IMR-90 (cell line): ENCODE results near the gene SAMSN1. TPM values are rescaled to one million over a fixed set of nuclear protein-coding genes. Genes with fewer than 3 reads are reported as not detected.

Experiments used
- ATAC-seq: fragments of 200-7000 bp; cut with Tn5 transposase; 2 replicates; pipeline ENCODE4 v1.9.1; 2020; ENCODE audit warnings: low read depth, mild to moderate bottlenecking, moderate library complexity
- BruUV-seq: library from RNA; stranded (reverse); fragments of 400-500 nt; replicated peaks from 2 replicates; lab custom pipeline; 2021; lab: Mats Ljungman, UMichigan
- CTCF ChIA-PET: fragments of 300-600 bp; formaldehyde crosslinking; extraction: SDS; loops from one replicate; lab custom pipeline; 2021; ENCODE audit warnings: antibody characterized with exemption; lab: Yijun Ruan, JAX
- POLR2A ChIA-PET: fragments of 300-600 bp; sonication (Branson Sonifier 250); formaldehyde crosslinking; loops from one replicate; lab custom pipeline; 2022; ENCODE audit warnings: antibody characterized with exemption; ENCODE audit not compliant: unreplicated experiment; lab: Charles Lee
- DNase-seq: peaks from one replicate; pipeline ENCODE4 v3.0.0; 2013
- H2AFZ ChIP-seq: replicated peaks from 2 replicates; pipeline ENCODE3; 2013; ENCODE audit warnings: low read length, mild to moderate bottlenecking; ENCODE audit not compliant: poor library complexity
- H2AK5ac ChIP-seq: 2 replicates; pipeline ENCODE4 v1.6.1; 2013; ENCODE audit warnings: low read depth, low read length, inconsistent platforms
- H2AK9ac ChIP-seq: replicated peaks from 2 replicates; pipeline ENCODE3; 2013; ENCODE audit warnings: mild to moderate bottlenecking, low read depth, low read length, moderate library complexity; ENCODE audit not compliant: poor library complexity
- H2BK120ac ChIP-seq: 2 replicates; pipeline ENCODE4 v1.6.1; 2013; ENCODE audit warnings: low read depth, low read length, inconsistent platforms
- H2BK15ac ChIP-seq: 3 replicates; pipeline ENCODE4 v1.6.1; 2013; ENCODE audit warnings: low read depth, low read length, inconsistent platforms
- H2BK20ac ChIP-seq: 2 replicates; pipeline ENCODE4 v1.6.1; 2013; ENCODE audit warnings: low read depth, mild to moderate bottlenecking, inconsistent platforms, low read length, moderate library complexity
- H2BK5ac ChIP-seq: 2 replicates; pipeline ENCODE4 v1.6.1; 2013; ENCODE audit warnings: mild to moderate bottlenecking, low read depth, low read length, inconsistent platforms; ENCODE audit not compliant: poor library complexity, severe bottlenecking
- H3K14ac ChIP-seq: replicated peaks from 2 replicates; pipeline ENCODE4 v1.6.1; 2013; ENCODE audit warnings: low read depth, low read length, inconsistent platforms
- H3K18ac ChIP-seq: 2 replicates; pipeline ENCODE4 v1.6.1; 2013; ENCODE audit warnings: low read depth, low read length, control low read depth
- H3K23ac ChIP-seq: 2 replicates; pipeline ENCODE4 v1.6.1; 2013; ENCODE audit warnings: low read depth, low read length, inconsistent platforms
- H3K27ac ChIP-seq: 2 replicates; pipeline ENCODE4 v1.5.1; 2013; ENCODE audit warnings: mild to moderate bottlenecking, control low read depth, low read length; ENCODE audit not compliant: insufficient read depth
- H3K27me3 ChIP-seq: 2 replicates; pipeline ENCODE4 v1.6.1; 2013; ENCODE audit warnings: low read length; ENCODE audit not compliant: control insufficient read depth, insufficient read depth
- H3K36me3 ChIP-seq: 2 replicates; pipeline ENCODE4 v1.6.1; 2013; ENCODE audit warnings: low read length, mixed read lengths; ENCODE audit not compliant: control insufficient read depth, insufficient read depth
- H3K4ac ChIP-seq: 2 replicates; pipeline ENCODE4 v1.6.1; 2013; ENCODE audit warnings: low read depth, low read length, inconsistent platforms
- H3K4me1 ChIP-seq: 2 replicates; pipeline ENCODE4 v1.6.1; 2013; ENCODE audit warnings: low read length, mixed read lengths; ENCODE audit not compliant: control insufficient read depth, insufficient read depth
- H3K4me2 ChIP-seq: 2 replicates; pipeline ENCODE4 v1.6.1; 2013; ENCODE audit warnings: low read depth, mild to moderate bottlenecking, control low read depth, low read length, moderate library complexity
- H3K4me3 ChIP-seq: 2 replicates; pipeline ENCODE4 v1.5.1; 2013; ENCODE audit warnings: low read depth, mild to moderate bottlenecking, control low read depth, low read length, moderate library complexity; ENCODE audit not compliant: insufficient read depth
- H3K56ac ChIP-seq: 2 replicates; pipeline ENCODE4 v1.6.1; 2013; ENCODE audit warnings: low read length, inconsistent platforms; ENCODE audit not compliant: insufficient read depth; ENCODE audit errors: extremely low read depth
- H3K79me1 ChIP-seq, 2 experiments: 2 replicates each; pipeline ENCODE4 v1.6.1; 2013; ENCODE audit warnings: low read length in 2 of 2, inconsistent platforms in 1 of 2, low read depth in 1 of 2
- H3K9ac ChIP-seq: 2 replicates; pipeline ENCODE4 v1.6.1; 2013; ENCODE audit warnings: low read depth, low read length, control low read depth
- H3K9me1 ChIP-seq: 2 replicates; pipeline ENCODE4 v1.6.1; 2013; ENCODE audit warnings: low read length, inconsistent platforms; ENCODE audit not compliant: insufficient read depth
- H3K9me3 ChIP-seq: 2 replicates; pipeline ENCODE4 v1.6.1; 2013; ENCODE audit warnings: low read length; ENCODE audit not compliant: control insufficient read depth, insufficient read depth
- H4K20me1 ChIP-seq: 2 replicates; pipeline ENCODE4 v1.6.1; 2013; ENCODE audit warnings: low read length, inconsistent platforms; ENCODE audit not compliant: insufficient read depth
- H4K5ac ChIP-seq: 2 replicates; pipeline ENCODE4 v1.6.1; 2013; ENCODE audit warnings: mild to moderate bottlenecking, low read depth, low read length, control low read depth
- H4K8ac ChIP-seq, 2 experiments: 2 replicates each; pipeline ENCODE4 v1.6.1; 2013; ENCODE audit warnings: low read depth in 2 of 2, low read length in 2 of 2, control low read depth in 1 of 2, inconsistent platforms in 1 of 2
- H4K91ac ChIP-seq: 2 replicates; pipeline ENCODE4 v1.6.1; 2013; ENCODE audit warnings: low read depth, low read length, inconsistent platforms; ENCODE audit not compliant: insufficient read depth
- CHD1 ChIP-seq: IDR thresholded peaks from 2 replicates; pipeline ENCODE4 v1.6.1; 2012; ENCODE audit warnings: low read depth, low read length, improper control_type of control experiment
- FOS ChIP-seq: fragments of 150-350 bp; IDR thresholded peaks from 2 replicates; pipeline ENCODE4 v1.6.1; 2016; ENCODE audit warnings: low read depth, low read length
- MAFK ChIP-seq: IDR thresholded peaks from 2 replicates; pipeline ENCODE4 v1.6.1; 2012; ENCODE audit warnings: low read depth, low read length, improper control_type of control experiment
- NFE2L2 ChIP-seq: fragments of 150-350 bp; IDR thresholded peaks from 2 replicates; pipeline ENCODE4 v1.6.1; 2016; ENCODE audit warnings: low read depth, mild to moderate bottlenecking, low read length
- RFX5 ChIP-seq: IDR thresholded peaks from 2 replicates; pipeline ENCODE4 v1.8.0; 2012; ENCODE audit warnings: low read depth, mild to moderate bottlenecking, low read length, moderate library complexity
- WGBS, 2 experiments: methylation state at CpG; one replicate each; pipeline versions ENCODE4 v1.1.5 to v1.1.7; 2013; ENCODE audit warnings: missing lambda C conversion rate in 2 of 2; ENCODE audit not compliant: insufficient read length in 1 of 2; ENCODE audit errors: extremely low coverage in 2 of 2; 5-methylcytosine and 5-hydroxymethylcytosine counted together
- dilution Hi-C: fragments of 300-500 bp; cut with HindIII; formaldehyde crosslinking; loops from one replicate; pipeline ENCODE4 v1.14.3; 2018; ENCODE audit warnings: low sequenced_read_pairs; ENCODE audit not compliant: unreplicated experiment
- in situ Hi-C: fragments of 300-500 bp; cut with MboI; formaldehyde crosslinking; loops from 3 replicates; pipeline ENCODE4 v1.14.3; 2019; ENCODE audit warnings: low sequenced_read_pairs, inconsistent platforms, mixed read lengths
- intact Hi-C: fragments of 100-400 bp; cut with micrococcal nuclease; formaldehyde crosslinking; loops from 2 replicates; pipeline ENCODE4 v1.10.0; 2022
- polyA plus RNA-seq, 3 experiments: library from polyadenylated mRNA; depleted of rRNA; stranded (reverse); fragments of >200 nt; gene quantifications; 2 replicates each; pipeline ENCODE4 v1.2.3, GENCODE V29; 2012; ENCODE audit warnings: low replicate concordance in 1 of 3
- total RNA-seq: library from RNA; depleted of rRNA; stranded (reverse); fragments of >200 nt; gene quantifications from 2 replicates; pipeline ENCODE4 v1.2.3, GENCODE V29; 2012
- TF ChIP-seq, protein P1 (sequence below): conservative IDR thresholded peaks from 2 replicates; pipeline ENCODE4 v1.5.1; 2012; ENCODE audit warnings: mild to moderate bottlenecking, low read depth, low read length, improper control_type of control experiment

Gene SAMSN1
- total and polyA plus RNA-seq, 2 of the 4 experiments (the other 2 are of a cell fraction), result not detected

DNA sequence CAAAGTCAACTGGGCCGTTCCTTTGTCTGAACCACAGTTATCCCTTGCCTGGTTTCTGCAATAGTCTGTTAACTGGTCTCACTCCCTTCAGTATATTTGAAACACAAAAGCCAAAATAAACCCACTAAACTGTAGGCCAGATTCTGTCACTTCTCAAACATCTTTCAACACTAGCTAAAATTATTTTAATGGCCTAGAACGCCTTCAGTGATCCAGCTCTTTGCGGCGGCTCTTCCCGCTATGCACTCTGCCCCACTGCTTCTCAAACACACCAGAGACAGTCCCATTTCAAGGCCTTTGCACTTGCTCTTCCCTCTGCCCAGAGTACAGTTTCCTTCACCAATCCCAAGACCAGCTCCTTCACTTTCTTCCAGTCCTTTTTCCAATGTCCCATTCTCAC, 9.2 kb downstream of the SAMSN1 start:
- H4K8ac ChIP-seq, result no peak overlapping the region
- no peak overlapping the region for H2AK5ac ChIP-seq
- no peak overlapping the region for H2BK20ac ChIP-seq
- intact Hi-C loops (no loop called here), in situ Hi-C loops (no loop called here), dilution Hi-C loops (no loop called here)
- no peaks in the 10 kb centered on the region for H3K9me3 ChIP-seq
- no peak overlapping the region for H3K9ac ChIP-seq
- ChIA-PET CTCF (no interaction called here), POLR2A (no interaction called here)
- H3K18ac ChIP-seq, result no peak overlapping the region
- no peaks in the 10 kb centered on the region for H3K4me1 ChIP-seq
- H2BK15ac ChIP-seq, result no peak overlapping the region
- BruUV-seq, result no TSS peak
- no peak overlapping the region for H2BK120ac ChIP-seq
- H3K27me3 ChIP-seq, result no peaks in the 10 kb centered on the region
- WGBS, 2 experiments, result 75% methylated on average over 4 of the region's 5 CpGs; no CpG with 5 or more reads in 1 of the 2 experiments
- no peak overlapping the region for H2BK5ac ChIP-seq
- no peaks in the 10 kb centered on the region for H3K79me1 ChIP-seq
- H3K4me3 ChIP-seq, result no peak overlapping the region
- no peaks in the 10 kb centered on the region for H3K36me3 ChIP-seq
- no peak overlapping the region for H3K14ac ChIP-seq
- no peaks in the 10 kb centered on the region for H4K20me1 ChIP-seq
- no peak for ATAC-seq
- no peak overlapping the region for H3K4me2 ChIP-seq
- no peak overlapping the region for H3K23ac ChIP-seq
- H4K5ac ChIP-seq, result no peak overlapping the region
- no peak overlapping the region for H4K91ac ChIP-seq
- H2AK9ac ChIP-seq, result no peak overlapping the region
- H3K9me1 ChIP-seq, result no peaks in the 10 kb centered on the region
- TF ChIP-seq FOS, result no peak
- TF ChIP-seq, protein P1, sequence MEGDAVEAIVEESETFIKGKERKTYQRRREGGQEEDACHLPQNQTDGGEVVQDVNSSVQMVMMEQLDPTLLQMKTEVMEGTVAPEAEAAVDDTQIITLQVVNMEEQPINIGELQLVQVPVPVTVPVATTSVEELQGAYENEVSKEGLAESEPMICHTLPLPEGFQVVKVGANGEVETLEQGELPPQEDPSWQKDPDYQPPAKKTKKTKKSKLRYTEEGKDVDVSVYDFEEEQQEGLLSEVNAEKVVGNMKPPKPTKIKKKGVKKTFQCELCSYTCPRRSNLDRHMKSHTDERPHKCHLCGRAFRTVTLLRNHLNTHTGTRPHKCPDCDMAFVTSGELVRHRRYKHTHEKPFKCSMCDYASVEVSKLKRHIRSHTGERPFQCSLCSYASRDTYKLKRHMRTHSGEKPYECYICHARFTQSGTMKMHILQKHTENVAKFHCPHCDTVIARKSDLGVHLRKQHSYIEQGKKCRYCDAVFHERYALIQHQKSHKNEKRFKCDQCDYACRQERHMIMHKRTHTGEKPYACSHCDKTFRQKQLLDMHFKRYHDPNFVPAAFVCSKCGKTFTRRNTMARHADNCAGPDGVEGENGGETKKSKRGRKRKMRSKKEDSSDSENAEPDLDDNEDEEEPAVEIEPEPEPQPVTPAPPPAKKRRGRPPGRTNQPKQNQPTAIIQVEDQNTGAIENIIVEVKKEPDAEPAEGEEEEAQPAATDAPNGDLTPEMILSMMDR, result no peak
- no peak for TF ChIP-seq RFX5
- TF ChIP-seq MAFK, result no peak
- TF ChIP-seq NFE2L2, result no peak
- TF ChIP-seq CHD1, result no peak
- H2AFZ ChIP-seq, result no peak overlapping the region
- DNase-seq, result no peak
- no peak overlapping the region for H3K56ac ChIP-seq
- H3K27ac ChIP-seq, result no peak overlapping the region
- H3K4ac ChIP-seq, result no peak overlapping the region
